ENCODE data around the gene ZNF823.

DNA sequence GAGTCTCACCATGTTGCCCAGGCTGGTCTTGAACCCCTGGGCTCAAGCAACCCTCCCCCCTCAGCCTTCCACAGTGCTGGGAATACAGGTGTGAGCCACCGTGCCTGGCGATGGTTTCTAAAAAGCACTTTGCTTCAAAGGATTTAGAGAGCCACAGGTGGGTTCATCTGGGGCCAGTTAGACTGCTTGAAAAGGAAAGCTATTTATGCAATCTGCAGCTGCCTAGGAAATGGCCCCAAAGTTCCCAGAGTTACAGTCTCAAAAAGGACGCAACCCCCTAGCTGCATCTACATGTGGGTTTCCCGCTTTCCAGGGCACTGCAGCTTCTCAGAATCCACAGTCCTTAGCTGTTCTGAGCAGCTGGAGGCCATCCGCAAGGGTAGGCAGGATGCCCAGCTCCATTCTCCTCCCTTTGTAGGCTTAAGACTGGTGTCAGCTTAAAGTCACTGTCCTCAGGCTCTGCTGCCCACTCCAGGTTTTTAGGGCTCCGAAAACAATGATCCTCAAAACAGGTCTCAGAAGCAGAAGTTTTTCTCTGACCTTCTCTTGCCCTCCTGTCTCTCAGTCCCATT lies 41.4 kb downstream of the ZNF823 start:
- TF ChIP-seq POLR2A (IDR thresholded peaks at IDR 0.05; ENCODE audit: low read length) (no peak), GATA1 (IDR thresholded peaks at IDR 0.05; ENCODE audit: low read depth, low read length) (no peak)
